CD14-positive monocyte (primary cell): Measurements from ENCODE around the gene ILK. TPM values are rescaled to one million over a fixed set of nuclear protein-coding genes. Genes with fewer than 3 reads are reported as not detected.

Experiments used
- DNase-seq, 3 donors: peaks; one replicate each; pipeline ENCODE4 v3.0.0-alpha.2; 2011 to 2022
- H2AFZ ChIP-seq: 2 replicates; pipeline ENCODE4 v1.6.0; 2012; ENCODE audit warnings: mild to moderate bottlenecking, low read depth, low read length, inconsistent platforms; ENCODE audit not compliant: insufficient read depth, poor library complexity, severe bottlenecking
- H3K27ac ChIP-seq, 2 donors: 1 replicate in 1 of 2; 2 replicates in 1 of 2; pipeline ENCODE4 v1.5.1; 2012 to 2013; ENCODE audit warnings: low read length in 2 of 2, control low read depth in 1 of 2, inconsistent platforms in 1 of 2, low read depth in 1 of 2, mild to moderate bottlenecking in 1 of 2
- H3K27me3 ChIP-seq, 2 donors: one replicate each; pipeline versions ENCODE4 v1.6.0 to v1.6.1; 2011 to 2013; ENCODE audit warnings: low read length in 2 of 2; ENCODE audit not compliant: control insufficient read depth in 2 of 2, insufficient read depth in 2 of 2
- H3K36me3 ChIP-seq, 2 donors: replicated peaks in 1 of 2; 1 replicate in 1 of 2; 2 replicates in 1 of 2; pipeline versions ENCODE4 v1.5.1 to v1.6.1; 2012 to 2013; ENCODE audit warnings: low read length in 2 of 2, control low read depth in 1 of 2, inconsistent platforms in 1 of 2, mild to moderate bottlenecking in 1 of 2; ENCODE audit not compliant: insufficient read depth in 2 of 2, control insufficient read depth in 1 of 2
- H3K4me1 ChIP-seq, 2 donors: 1 replicate in 1 of 2; 2 replicates in 1 of 2; pipeline versions ENCODE4 v1.5.1 to v1.6.1; 2012 to 2013; ENCODE audit warnings: low read length in 2 of 2, control low read depth in 1 of 2, inconsistent platforms in 1 of 2, mild to moderate bottlenecking in 1 of 2, moderate library complexity in 1 of 2; ENCODE audit not compliant: insufficient read depth in 2 of 2, control insufficient read depth in 1 of 2
- H3K4me2 ChIP-seq: replicated peaks from 2 replicates; pipeline ENCODE3; 2012; ENCODE audit warnings: low read length, moderate library complexity, mild to moderate bottlenecking; ENCODE audit not compliant: poor library complexity, severe bottlenecking; ENCODE audit errors: extremely low read depth
- H3K4me3 ChIP-seq, 3 experiments: fragments of 200-600 bp in 1 of 3; sonication (generic) in 1 of 3; replicated peaks in 1 of 3; 1 replicate in 2 of 3; 2 replicates in 1 of 3; pipeline ENCODE4 v1.5.1; 2011 to 2013; ENCODE audit warnings: low read length in 3 of 3, mild to moderate bottlenecking in 3 of 3, control low read depth in 2 of 3, low read depth in 2 of 3, inconsistent platforms in 1 of 3, moderate library complexity in 1 of 3
- H3K79me2 ChIP-seq: 2 replicates; pipeline ENCODE4 v1.6.0; 2012; ENCODE audit warnings: mild to moderate bottlenecking, control low read depth, inconsistent platforms, low read length, moderate library complexity; ENCODE audit not compliant: insufficient read depth
- H3K9ac ChIP-seq: 2 replicates; pipeline ENCODE4 v1.6.0; 2017; ENCODE audit warnings: low read length, mild to moderate bottlenecking; ENCODE audit not compliant: insufficient read depth, poor library complexity, severe bottlenecking
- H3K9me3 ChIP-seq, 2 donors: replicated peaks in 1 of 2; 1 replicate in 1 of 2; 2 replicates in 1 of 2; pipeline versions ENCODE4 v1.5.1 to v1.6.1; 2012 to 2013; ENCODE audit warnings: low read length in 2 of 2, control low read depth in 1 of 2; ENCODE audit not compliant: control insufficient read depth in 1 of 2, insufficient read depth in 1 of 2
- H4K20me1 ChIP-seq: 2 replicates; pipeline ENCODE4 v1.6.0; 2012; ENCODE audit warnings: mild to moderate bottlenecking, low read length, control low read depth, moderate library complexity; ENCODE audit not compliant: insufficient read depth
- H3K27ac Mint-ChIP-seq, 7 donors: one replicate each; pipeline ENCODE4 v1.8.0; 2020; ENCODE audit warnings: mild to moderate bottlenecking in 7 of 7, mixed read lengths in 7 of 7, moderate library complexity in 6 of 7, inconsistent platforms in 2 of 7
- H3K27me3 Mint-ChIP-seq, 3 donors: one replicate each; pipeline ENCODE4 v1.8.0; 2021 to 2022; ENCODE audit warnings: low read depth in 3 of 3, mild to moderate bottlenecking in 3 of 3, mixed read lengths in 3 of 3, moderate library complexity in 3 of 3, inconsistent platforms in 1 of 3
- H3K36me3 Mint-ChIP-seq, 2 donors: one replicate each; pipeline ENCODE4 v1.8.0; 2020; ENCODE audit warnings: mixed read lengths in 2 of 2, inconsistent platforms in 1 of 2, mild to moderate bottlenecking in 1 of 2
- H3K4me1 Mint-ChIP-seq: one replicate; pipeline ENCODE4 v1.8.0; 2020; ENCODE audit warnings: mild to moderate bottlenecking, mixed read lengths
- H3K4me3 Mint-ChIP-seq, 2 donors: one replicate each; pipeline ENCODE4 v1.8.0; 2020; ENCODE audit warnings: mild to moderate bottlenecking in 2 of 2, mixed read lengths in 2 of 2, moderate library complexity in 1 of 2
- H3K9me3 Mint-ChIP-seq, 7 donors: one replicate each; pipeline ENCODE4 v1.8.0; 2020 to 2022; ENCODE audit warnings: mixed read lengths in 7 of 7, mild to moderate bottlenecking in 6 of 7, moderate library complexity in 6 of 7, inconsistent platforms in 2 of 7
- CTCF ChIP-seq: fragments of 200-600 bp; IDR thresholded peaks from one replicate; pipeline ENCODE4 v1.8.0; 2022; ENCODE audit warnings: antibody characterized with exemption, mild to moderate bottlenecking
- WGBS: methylation state at CpG from one replicate; pipeline ENCODE4 v1.1.5; 2013; ENCODE audit warnings: missing lambda C conversion rate; ENCODE audit not compliant: insufficient coverage; 5-methylcytosine and 5-hydroxymethylcytosine counted together
- intact Hi-C, 2 donors: fragments of 100-400 bp; cut with micrococcal nuclease; formaldehyde crosslinking; loops; one replicate each; pipeline versions ENCODE4 v1.15.0 to v1.15.1; 2023
- polyA plus RNA-seq, 3 donors: library from polyadenylated mRNA; depleted of rRNA in 1 of 3; unstranded in 2 of 3; stranded (reverse) in 1 of 3; fragments of 300-500 nt in 2 of 3; fragments of >200 nt in 1 of 3; fragmentation: Illumina TruSeq in 2 of 3; gene quantifications; 1 replicate in 2 of 3; 2 replicates in 1 of 3; pipeline ENCODE4 v1.2.3, GENCODE V29; 2012 to 2021

ILK gene
- polyA plus RNA-seq, 3 donors, result 165 to 271 (median 250) TPM

GRCh38 chr11:6563121-6563619, 40.4 kb upstream of the ILK start:
- no peaks in the 10 kb centered on the region for H3K4me1 Mint-ChIP-seq
- Histone ChIP-seq H3K27me3 (no peaks in the 10 kb centered on the region), H3K9me3 (no peaks in the 10 kb centered on the region), H4K20me1 (no peaks in the 10 kb centered on the region), H3K36me3 (no peaks in the 10 kb centered on the region), H2AFZ (no peak overlapping the region), H3K79me2 (no peaks in the 10 kb centered on the region), H3K4me3 (no peak overlapping the region), H3K4me2 (no peak overlapping the region), H3K4me1 (no peaks in the 10 kb centered on the region), H3K9ac (no peak overlapping the region), H3K27ac (no peak overlapping the region)
- intact Hi-C loops, result no loop called here
- no peak overlapping the region for H3K27ac Mint-ChIP-seq
- H3K36me3 Mint-ChIP-seq, result peaks cover 6 to 7% of the 10 kb centered on the region in 2 donors
- no peak overlapping the region for H3K4me3 Mint-ChIP-seq
- DNase-seq, result no peak
- no peaks in the 10 kb centered on the region for H3K9me3 Mint-ChIP-seq
- no peaks in the 10 kb centered on the region for H3K27me3 Mint-ChIP-seq
- TF ChIP-seq CTCF, result no peak
- WGBS, result 94% methylated on average over 3 of the region's 4 CpGs

- Histone ChIP-seq H4K20me1 (no peaks in the 10 kb centered on the region), H3K79me2 (no peaks in the 10 kb centered on the region), H3K4me2 (no peak overlapping the region), H3K4me1 (no peaks in the 10 kb centered on the region), H3K9me3 (no peaks in the 10 kb centered on the region), H3K27ac (no peak overlapping the region), H2AFZ (no peak overlapping the region), H3K9ac (no peak overlapping the region), H3K27me3 (no peaks in the 10 kb centered on the region), H3K36me3 (no peaks in the 10 kb centered on the region), H3K4me3 (no peak overlapping the region)
- Mint-ChIP-seq H3K4me3 (no peak overlapping the region), H3K27me3 (no peaks in the 10 kb centered on the region), H3K9me3 (no peaks in the 10 kb centered on the region), H3K4me1 (peaks cover 3% of the 10 kb centered on the region), H3K36me3 (peaks cover 6 to 7% of the 10 kb centered on the region in 2 donors), H3K27ac (no peak overlapping the region)
- DNase-seq, result no peak
- intact Hi-C loops, result no loop called here
- no peak for TF ChIP-seq CTCF
- 97% methylated on average over 10 of the region's 10 CpGs for WGBS
Measured at GRCh38 chr11:6563667-6564066, 39.9 kb upstream of the ILK start.
